AG04449 (cell line): ENCODE measurements around the gene ZMYND10.

Experiments
- CTCF ChIA-PET: fragments of 350-600 bp; formaldehyde crosslinking; extraction: SDS; loops from one replicate; lab custom pipeline; 2021; ENCODE audit warnings: antibody characterized with exemption; lab: Yijun Ruan, JAX
- POLR2A ChIA-PET: fragments of 400-600, 350-600 bp; formaldehyde crosslinking; extraction: SDS; loops from one replicate; lab custom pipeline; 2020; ENCODE audit warnings: antibody characterized with exemption, inconsistent platforms; lab: Yijun Ruan, JAX
- DNase-seq: peaks from one replicate; pipeline ENCODE4 v3.0.0-alpha.2; 2010; ENCODE audit warnings: low read depth, low spot score
- H3K4me3 ChIP-seq: 2 replicates; pipeline ENCODE4 v1.5.1; 2011; ENCODE audit warnings: low read depth, mild to moderate bottlenecking, control low read depth, low read length
- TF ChIP-seq, protein P1 (sequence below): IDR thresholded peaks from one replicate; pipeline ENCODE4 v1.5.1; 2011; ENCODE audit warnings: mild to moderate bottlenecking, moderate library complexity, low read length, control low read depth, inconsistent platforms; ENCODE audit not compliant: insufficient read depth; ENCODE audit errors: missing control alignments

ZMYND10 gene

DNA sequence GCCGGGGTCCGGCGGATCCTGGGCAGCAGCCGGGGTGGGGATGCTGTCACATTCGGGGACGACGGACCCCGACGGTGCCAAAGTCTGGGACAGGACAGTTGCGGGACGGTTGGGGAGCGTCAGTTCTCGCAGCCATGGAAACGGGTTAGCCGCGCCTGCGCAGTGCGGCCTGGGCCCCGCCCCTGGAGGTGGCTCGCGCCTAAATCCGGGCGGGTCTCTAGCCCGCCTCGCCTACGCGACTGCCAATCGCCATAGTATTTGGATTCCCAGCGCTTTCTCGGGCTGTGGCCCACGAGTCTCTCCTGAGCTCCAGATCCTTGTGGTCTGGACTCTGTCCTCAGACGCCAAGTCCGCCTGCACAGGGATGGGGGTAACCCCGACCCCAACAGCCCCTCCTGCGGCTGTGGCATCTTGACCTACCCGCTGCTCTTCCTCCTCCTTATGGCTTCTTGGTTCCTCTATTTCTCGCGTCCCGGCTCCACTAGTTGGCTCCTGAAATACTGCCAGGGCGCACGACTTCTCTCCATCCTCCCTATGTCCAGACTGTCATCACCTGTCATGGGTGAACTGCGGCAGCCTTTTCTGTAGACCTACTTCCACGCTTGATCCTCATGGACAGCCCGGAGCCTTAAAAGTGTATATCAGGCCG, at the start of gene ZMYND10:
TSS of gene ZMYND10 (minus strand) at position 147 of the 649 bp plus-strand sequence. CDS start 153 bp downstream, outside the sequence.
- ChIA-PET CTCF (interaction anchor here (1.0 to 16.7 kb wide), 6 partner anchors 8 to 269 kb away, joined by 3 to 473 read pairs (median 10); partner anchors contain the start of gene MAPKAPK3), POLR2A (interaction anchor here (1.2 kb wide), 1 partner anchor 8 kb away, joined by 4 read pairs; no protein-coding TSS in a partner anchor)

DNA sequence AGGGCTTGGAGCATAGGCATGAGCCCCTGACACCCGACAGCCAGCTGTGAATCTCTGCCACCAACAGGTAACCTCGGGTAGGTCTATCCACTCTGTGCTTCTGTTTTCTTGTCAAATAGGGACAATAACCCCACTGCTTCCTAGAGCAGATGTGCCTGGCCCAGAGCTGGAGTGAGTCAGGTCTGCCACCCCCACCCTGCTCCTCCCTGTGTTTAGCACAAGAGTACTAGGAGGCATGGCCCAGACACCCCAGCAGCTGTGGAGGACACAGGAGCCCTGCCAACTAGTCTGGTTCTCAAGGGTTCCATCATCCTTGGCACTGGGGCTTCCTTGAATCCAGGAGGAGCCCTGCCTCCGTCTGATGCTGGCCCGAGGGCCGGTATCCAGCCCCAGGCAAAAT, 47.5 kb upstream of the ZMYND10 start:
- CTCF ChIA-PET: no interaction called here

More for the DNA sequence above, at the start of gene ZMYND10:
- peak within 1 kb of the TSS; percentile 61 for H3K4me3 ChIP-seq
- TF ChIP-seq, protein P1, sequence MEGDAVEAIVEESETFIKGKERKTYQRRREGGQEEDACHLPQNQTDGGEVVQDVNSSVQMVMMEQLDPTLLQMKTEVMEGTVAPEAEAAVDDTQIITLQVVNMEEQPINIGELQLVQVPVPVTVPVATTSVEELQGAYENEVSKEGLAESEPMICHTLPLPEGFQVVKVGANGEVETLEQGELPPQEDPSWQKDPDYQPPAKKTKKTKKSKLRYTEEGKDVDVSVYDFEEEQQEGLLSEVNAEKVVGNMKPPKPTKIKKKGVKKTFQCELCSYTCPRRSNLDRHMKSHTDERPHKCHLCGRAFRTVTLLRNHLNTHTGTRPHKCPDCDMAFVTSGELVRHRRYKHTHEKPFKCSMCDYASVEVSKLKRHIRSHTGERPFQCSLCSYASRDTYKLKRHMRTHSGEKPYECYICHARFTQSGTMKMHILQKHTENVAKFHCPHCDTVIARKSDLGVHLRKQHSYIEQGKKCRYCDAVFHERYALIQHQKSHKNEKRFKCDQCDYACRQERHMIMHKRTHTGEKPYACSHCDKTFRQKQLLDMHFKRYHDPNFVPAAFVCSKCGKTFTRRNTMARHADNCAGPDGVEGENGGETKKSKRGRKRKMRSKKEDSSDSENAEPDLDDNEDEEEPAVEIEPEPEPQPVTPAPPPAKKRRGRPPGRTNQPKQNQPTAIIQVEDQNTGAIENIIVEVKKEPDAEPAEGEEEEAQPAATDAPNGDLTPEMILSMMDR: no peak
- no peak for DNase-seq

DNA sequence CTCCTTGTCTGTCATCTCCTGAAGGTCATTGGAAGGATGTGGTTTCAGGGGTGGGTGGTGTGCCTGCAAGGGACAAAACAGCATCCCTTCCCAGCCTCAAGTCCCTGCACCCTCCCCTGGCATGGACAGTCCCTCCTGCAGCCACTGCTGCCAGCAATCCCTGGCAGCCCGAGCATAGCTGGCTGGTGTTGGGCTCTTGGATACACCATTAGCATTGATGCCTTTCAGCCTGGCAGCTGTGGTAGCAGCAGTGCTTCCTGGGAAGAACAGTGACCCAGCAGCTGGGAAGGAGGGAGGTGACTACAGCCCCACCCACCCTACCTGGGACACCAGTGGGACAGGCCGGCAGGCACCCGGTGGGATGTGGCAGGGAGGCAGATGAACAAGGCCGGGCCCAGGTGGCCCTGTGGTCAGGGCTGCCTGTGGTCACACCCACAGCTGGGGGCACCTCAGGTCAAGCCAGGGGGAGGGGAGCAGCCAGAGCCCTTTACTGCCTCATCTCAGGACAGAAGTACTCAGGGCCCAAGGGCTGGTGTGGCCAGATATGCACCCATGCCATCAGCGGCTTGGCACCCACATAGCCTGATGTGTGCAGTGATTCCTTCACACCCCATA, 46.7 kb upstream of the ZMYND10 start:
- DNase-seq: no peak
- H3K4me3 ChIP-seq: no peak overlapping the region
- ChIA-PET CTCF (no interaction called here), POLR2A (no interaction called here)
- TF ChIP-seq, protein P1: no peak

More for the DNA sequence above, 47.5 kb upstream of the ZMYND10 start:
- DNase-seq: no peak
- TF ChIP-seq, protein P1: no peak
- H3K4me3 ChIP-seq: no peak overlapping the region
- POLR2A ChIA-PET: no interaction called here

DNA sequence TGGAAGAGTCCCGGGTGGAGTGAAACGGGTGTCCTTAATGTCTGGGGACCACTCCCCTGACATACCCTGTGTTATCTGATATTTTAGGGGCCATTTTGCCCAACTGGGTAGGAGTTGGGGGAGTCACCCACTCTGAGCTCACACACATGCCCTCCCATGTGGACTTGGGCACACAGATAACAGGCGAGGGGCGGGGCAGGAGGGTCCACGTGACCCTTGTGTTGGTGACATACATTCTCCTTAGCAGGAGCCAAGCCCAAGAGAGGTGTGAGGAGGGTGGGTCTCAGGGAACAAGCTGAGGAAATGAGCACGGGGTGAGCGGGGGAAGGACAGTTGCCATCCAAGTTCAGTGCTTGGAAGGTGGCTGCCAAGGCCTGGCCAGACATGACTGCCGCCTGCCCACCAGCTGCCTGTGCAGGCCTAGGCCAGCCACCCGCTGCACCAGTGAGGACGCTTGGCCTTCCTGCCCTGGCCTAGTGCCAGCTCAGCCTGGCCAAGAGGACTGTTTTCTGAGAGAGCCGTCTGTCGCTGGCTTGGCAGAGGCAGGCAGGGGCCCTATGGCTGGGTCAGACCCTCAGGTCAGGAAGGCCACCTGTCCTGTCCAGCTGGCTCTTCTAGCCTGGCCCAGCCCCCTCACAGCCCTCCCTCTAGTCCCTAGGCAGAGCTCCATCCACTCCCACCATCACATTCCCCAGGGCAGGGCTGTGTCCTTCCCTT, 45.1 kb upstream of the ZMYND10 start:
- no peak overlapping the region for H3K4me3 ChIP-seq
- TF ChIP-seq, protein P1: no peak
- ChIA-PET CTCF (interaction anchor here (1.0 to 1.1 kb wide), 2 partner anchors 152 to 225 kb away, joined by 3 to 4 read pairs; no protein-coding TSS in a partner anchor), POLR2A (no interaction called here)
- no peak for DNase-seq

DNA sequence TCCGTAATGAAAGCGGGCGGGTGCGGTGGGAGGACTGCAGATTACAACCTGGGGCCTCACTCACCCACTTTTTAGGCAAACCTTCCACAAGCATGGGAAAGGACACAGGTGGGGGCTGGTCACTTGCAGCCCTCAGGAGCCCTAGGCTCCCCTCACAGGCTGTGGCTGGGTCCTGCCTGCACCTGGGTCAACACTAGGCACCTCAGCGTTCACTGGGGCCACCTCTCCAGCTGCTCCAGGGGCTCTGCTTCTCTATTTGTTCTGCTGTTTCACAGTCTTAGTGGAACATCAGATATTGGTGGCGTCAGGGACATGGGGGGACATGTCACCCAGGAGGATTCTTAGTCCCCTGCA, 43.9 kb upstream of the ZMYND10 start:
- DNase-seq: no peak
- TF ChIP-seq, protein P1: no peak
- CTCF ChIA-PET: no interaction called here
- no peak overlapping the region for H3K4me3 ChIP-seq
- POLR2A ChIA-PET: no interaction called here
